HG03521 (cell line): Measurements from ENCODE around the gene MYMX.
"Not testable (repeated sequence)": the region's sequence is repeated elsewhere in the genome, so short reads cannot be mapped to it uniquely, and the experiment has no call there.

Source experiments
- ATAC-seq: cut with Tn5 transposase; IDR thresholded peaks from one replicate; pipeline ENCODE4 v1.9.1; 2021; ENCODE audit warnings: mild to moderate bottlenecking, moderate library complexity; ENCODE audit not compliant: unreplicated experiment

The MYMX gene

DNA sequence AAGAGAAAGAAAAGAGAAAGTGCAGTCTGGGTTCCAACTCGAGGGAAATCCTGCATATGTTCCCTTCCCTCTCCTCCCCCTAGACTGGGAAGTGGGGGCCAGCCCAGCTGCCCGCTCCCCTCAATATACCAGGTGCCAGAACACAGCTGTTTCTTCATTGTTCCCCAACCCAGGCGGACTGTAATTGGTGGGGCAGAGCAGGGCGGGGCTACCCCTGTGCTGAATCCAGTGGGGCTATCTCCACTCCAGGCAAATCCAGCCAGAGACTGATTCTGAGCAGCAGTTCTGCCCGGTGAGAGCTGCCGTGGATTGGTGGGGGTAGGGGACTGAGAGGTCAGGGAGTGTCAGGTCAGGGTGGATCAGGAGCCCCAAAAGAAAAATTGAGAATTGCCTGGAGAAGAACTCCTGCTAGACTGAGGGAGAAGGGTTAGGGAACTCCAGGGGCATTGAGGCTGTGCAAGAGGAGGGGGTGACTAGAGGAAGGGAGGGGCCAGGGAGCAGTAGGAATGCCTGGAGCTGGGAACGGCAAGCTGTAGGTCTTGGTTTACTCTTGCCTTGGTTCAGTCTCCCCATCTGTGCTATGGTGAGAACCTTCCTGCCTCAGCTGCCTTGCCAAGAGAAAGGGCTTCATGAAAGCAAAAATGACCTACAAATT lies at the start of gene MYMX:
Gene MYMX (plus strand): TSS at position 250 of the 655 bp plus-strand sequence. CDS start 546 bp downstream, outside the sequence.
- ATAC-seq, result no peak

DNA sequence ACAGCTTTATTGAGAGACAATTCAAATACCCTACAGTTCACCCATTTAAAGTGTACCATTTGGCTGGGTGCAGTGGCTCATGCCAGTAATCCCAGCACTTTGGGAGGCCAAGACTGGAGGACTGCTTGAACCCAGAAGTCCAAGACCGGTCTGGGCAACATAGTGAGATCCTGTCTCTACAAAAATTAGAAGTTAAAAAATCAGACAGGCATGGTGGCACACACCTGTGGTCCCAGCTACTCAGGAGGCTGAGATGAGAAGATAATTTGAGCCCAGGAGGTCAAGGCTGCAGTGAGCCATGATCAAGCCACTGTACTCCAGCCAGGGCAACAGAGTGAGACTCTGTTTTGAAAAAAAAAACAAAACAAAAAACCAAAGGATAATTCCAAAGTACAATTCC lies 49.2 kb upstream of the MYMX start:
- no peak for ATAC-seq

DNA sequence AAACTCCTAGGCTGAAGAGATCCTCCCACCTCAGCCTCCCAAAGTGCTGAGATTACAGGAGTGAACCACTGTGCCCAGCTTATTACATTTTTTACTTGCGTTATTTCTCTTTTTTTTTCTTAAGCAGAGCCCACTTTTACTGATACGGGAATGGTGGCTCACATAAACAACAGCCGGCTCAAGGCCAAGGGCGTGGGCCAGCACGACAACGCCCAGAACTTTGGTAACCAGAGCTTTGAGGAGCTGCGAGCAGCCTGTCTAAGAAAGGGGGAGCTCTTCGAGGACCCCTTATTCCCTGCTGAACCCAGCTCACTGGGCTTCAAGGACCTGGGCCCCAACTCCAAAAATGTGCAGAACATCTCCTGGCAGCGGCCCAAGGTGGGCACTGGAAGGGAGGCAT lies 47.6 kb upstream of the MYMX start:
- ATAC-seq, result no peak

DNA sequence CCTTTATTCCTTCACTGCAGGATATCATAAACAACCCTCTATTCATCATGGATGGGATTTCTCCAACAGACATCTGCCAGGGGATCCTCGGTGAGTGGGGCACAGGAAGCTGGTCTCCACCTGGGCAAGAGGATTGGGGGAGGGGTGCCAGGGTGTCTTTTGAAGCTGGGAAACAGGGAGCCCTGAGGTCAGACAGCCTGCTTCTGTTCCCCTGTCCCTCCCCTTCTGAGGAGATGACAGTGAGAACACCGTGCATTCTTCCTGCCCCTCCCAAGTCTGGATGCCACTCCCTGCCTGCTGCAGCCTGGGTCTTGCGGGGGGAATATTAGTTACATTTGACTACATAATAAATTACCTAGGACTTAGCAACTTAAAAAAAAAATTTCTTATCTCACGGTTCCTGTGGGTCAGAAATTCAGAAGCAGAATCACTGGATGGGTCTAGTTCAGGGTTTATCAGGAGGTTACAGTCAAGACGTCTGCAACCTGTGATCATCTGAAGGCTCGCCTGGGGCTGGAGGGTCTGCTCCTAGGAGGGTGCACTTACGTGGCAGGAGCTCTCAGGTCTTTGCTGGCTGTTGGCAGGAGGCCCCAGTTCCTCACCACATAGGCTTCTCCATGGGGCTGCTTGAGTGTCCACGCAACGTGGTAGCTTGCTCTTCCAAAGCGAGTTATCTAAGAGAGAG lies 46.7 kb upstream of the MYMX start:
- ATAC-seq, result no peak

DNA sequence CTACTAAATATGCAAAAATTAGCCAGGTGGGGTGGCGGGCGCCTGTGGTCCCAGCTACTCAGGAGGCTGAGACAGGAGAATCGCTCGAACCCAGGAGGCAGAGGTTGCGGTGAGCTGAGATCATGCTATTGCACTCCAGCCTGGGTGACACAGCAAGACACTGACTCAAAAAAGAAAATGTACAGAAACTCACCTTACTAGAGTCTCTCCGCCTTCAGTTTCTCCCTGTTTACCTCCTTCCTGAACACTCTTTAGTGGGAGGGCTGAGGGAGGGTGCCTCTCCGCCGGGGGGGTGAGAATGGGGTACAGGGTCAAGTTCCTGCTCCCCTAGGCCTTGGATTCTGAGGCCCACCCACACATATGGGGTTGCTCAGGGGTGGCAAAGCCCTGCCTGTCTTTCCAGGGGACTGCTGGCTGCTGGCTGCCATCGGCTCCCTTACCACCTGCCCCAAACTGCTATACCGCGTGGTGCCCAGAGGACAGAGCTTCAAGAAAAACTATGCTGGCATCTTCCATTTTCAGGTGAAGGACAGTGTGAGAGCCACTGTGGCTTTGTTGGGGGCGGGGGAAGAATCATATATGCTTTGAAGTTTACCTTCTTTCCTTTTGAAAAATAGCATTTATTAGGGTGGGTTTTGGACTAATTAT lies 44.7 kb upstream of the MYMX start:
- ATAC-seq, result no peak

DNA sequence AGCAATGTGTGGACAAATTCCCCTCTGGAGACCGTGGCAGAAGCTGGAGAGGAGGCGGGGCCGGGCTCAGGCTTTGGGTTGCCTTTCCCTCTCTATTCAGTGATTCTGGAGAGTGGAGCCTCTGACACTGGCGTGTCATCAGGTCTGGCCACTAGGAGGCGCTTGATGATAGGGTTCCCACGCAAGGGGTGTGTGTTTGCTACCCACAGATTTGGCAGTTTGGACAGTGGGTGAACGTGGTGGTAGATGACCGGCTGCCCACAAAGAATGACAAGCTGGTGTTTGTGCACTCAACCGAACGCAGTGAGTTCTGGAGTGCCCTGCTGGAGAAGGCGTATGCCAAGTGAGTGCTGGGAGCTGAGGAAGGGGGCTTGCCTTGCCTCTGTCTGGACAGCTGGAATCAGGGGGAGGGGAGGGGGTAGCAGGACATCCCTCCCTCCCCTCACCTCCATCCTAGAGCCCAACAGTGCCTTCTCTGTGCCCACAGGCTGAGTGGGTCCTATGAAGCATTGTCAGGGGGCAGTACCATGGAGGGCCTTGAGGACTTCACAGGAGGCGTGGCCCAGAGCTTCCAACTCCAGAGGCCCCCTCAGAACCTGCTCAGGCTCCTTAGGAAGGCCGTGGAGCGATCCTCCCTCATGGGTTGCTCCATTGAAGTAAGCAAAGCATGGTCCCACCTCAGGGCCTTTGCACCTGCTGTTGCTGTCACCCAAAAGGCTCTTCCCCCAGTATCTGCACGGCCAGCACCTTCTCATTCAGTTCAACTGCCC lies 43.8 kb upstream of the MYMX start:
- no peak for ATAC-seq

DNA sequence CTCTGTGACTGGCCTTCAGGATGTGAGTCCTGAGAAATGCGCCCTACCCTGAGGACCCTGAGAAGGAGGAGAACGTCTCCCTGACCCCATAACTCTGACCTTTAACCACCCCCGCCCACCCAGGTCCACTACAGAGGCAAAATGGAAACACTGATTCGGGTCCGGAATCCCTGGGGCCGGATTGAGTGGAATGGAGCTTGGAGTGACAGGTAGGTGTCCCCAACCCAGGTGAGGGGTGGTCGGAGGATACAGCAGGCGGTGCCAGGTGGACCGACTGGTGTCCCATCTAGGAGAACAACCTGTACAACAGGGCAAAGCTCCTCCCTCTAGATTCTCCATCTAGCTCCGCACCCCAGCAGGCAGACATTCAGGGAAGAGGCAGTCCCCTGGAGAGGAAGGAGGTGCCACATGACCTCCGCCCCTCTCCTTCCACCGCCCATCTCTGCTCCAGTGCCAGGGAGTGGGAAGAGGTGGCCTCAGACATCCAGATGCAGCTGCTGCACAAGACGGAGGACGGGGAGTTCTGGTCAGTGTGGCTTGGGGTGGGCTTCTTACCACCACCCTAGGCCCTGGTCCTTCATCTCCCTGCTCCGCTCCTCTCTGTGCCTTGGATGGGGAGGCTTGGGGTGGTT lies 40.5 kb upstream of the MYMX start:
- no peak for ATAC-seq

DNA sequence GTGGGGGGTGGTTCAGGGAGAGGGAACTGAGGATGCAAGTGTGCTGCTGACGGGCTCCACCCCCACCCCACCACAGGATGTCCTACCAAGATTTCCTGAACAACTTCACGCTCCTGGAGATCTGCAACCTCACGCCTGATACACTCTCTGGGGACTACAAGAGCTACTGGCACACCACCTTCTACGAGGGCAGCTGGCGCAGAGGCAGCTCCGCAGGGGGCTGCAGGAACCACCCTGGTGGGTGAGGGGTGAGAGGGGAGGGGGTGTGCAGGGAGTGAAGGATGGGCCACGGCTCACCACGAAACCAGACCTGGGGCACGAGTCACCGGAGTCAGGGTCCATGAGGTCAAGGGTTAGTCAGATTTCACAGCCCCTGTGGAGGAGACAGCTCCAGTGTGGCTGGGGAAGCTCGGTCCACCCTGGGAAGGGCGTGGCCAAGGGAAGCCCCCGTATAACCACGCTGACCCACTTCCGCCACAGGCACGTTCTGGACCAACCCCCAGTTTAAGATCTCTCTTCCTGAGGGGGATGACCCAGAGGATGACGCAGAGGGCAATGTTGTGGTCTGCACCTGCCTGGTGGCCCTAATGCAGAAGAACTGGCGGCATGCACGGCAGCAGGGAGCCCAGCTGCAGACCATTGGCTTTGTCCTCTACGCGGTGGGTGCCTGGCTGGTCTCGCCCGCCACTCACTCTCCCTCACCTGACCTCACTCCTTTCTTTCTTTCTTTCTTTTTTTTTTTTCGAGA lies 39.8 kb upstream of the MYMX start:
- no peak for ATAC-seq

DNA sequence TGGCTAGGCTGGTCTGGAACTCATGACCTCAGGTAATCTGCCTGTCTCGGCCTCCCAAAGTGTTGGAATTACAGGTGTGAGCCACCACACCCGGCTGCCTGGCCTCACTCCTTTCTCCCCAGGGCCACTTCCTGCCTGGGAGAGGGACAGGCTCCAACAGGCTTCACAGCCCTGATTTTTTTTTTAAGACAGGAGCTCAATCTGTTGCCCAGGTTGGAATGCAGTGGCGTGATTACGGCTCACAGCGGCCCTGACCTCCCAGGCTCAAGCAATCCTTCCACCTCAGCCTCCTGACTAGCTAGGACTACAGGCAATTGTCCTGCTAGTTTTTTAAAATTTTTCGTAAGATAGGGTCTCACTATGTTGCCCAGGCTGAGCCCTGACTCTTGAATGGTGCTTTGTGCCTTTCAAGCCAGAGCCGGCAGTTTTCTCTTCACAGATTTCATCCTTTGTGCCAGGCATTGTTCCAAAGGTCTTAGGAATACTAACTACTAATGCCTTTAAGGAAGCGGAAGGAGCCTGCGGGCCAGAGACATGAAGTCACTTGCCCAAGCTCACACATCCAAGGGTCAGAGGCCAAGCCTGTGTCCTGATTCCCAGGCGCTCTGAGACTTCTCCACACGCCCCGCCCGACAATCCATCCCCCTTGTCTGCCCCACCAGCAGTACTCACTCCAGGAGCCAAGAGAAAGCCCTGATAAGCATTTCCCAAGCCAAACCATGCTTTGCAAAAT lies 38.9 kb upstream of the MYMX start:
- ATAC-seq, result no peak

DNA sequence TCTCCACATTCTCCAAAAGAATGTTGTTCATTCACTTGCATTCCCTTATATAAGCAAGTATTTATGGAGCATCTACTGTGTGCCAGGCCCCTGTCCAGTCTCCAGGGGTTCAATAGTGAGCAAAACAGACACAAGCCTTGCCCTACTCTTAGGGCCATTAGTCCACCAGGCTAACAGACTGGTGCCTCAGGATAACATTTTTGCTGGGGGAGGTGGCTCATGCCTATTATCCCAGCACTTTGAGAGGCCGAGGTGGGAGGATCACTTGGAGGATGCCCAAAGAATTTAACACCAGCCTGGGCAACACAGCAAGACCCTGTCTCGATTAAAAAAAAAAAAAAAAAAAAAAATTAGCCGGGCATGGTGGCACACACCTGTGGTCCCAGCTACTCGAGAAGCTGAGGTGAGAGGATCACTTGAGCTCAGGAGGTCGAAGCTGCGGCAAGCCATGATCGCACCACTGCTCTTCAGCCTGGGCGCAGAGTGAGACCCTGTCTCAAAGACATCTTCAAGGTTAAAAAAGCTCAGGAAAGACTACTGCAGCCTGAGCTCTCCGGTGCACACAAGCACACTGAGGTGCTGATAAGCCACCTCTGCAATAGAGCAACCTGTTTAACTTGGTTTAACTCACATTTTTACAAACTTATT lies 38.2 kb upstream of the MYMX start:
- ATAC-seq, result no peak

DNA sequence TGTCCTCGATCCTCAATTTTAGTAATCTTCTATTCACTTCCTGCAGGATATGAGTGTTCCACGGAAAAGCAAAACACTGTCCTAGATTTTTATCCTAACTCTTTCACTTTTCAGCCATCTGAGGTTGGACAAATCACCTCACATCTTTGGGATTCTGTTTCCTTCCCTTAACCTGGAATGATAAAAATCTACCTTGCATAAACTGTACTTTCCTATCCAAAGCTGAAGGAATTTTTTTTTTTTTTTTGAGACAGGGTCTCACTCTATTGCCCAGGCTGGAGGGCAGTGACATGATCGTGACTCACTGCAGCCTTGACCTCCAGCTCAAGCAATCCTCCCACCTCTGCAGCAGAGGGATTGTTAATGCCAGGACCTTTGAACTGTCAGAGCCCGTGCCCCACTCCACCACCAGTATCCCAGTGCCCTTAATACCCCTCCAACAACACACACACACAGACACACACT lies 37.6 kb upstream of the MYMX start:
- ATAC-seq, result no peak

DNA sequence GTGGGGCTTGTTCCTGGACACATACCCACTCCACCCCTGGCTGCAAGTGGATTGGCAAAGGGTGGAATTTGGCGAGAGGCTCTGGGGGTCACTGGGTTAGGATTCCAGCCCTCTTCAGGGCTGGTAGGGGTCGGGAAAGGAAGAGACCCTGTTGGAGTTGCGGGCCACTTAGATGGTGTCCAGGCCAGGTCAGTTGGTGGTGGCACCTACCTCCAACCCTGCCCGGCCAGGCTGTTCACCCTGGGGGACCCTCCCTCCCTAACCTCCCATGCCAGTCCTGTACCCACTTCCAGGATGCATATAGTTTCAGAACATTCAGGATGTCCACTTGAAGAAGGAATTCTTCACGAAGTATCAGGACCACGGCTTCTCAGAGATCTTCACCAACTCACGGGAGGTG lies 37.1 kb upstream of the MYMX start:
- no peak for ATAC-seq

DNA sequence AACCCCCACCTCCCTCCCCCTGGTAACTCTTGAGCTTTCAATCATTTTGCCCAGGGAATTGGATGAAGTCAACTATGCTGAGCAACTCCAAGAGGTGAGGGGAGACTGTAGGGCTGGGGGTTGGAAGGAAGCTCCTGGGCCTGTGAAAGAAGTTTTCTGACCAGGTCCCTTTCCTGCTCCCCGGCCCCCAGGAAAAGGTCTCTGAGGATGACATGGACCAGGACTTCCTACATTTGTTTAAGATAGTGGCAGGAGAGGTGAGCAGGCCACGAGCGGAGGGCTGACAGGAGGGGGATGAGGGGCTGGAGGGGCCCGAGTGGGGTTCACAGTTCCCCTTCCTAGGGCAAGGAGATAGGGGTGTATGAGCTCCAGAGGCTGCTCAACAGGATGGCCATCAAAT lies 36.3 kb upstream of the MYMX start:
- ATAC-seq, result no peak

DNA sequence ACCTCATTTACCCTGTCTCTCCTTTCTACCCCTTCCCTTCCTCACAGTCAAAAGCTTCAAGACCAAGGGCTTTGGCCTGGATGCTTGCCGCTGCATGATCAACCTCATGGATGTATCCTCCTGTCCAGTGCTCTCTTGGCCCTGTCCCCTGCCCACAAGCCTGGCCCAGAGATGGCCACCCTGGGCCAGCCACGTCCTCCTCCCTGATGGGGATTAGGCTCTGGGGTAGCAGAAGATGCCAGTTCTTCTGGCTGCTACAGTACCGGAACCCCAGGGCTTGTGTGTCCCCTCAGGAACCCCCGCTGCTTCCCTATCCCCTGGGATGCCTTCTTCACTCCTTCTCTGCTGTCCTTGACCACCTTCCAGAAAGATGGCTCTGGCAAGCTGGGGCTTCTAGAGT lies 35.8 kb upstream of the MYMX start:
- ATAC-seq, result no peak

DNA sequence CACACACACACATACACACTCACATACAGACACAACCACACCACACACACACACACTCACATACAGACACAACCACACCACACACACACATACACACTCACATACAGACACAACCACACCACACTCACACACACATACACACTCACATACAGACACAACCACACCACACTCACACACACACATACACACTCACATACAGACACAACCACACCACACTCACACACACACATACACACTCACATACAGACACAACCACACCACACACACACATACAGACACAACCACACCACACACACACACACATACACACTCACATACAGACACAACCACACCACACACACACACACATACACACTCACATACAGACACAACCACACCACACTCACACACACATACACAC lies 34.9 kb upstream of the MYMX start:
- ATAC-seq, result not testable (repeated sequence)

DNA sequence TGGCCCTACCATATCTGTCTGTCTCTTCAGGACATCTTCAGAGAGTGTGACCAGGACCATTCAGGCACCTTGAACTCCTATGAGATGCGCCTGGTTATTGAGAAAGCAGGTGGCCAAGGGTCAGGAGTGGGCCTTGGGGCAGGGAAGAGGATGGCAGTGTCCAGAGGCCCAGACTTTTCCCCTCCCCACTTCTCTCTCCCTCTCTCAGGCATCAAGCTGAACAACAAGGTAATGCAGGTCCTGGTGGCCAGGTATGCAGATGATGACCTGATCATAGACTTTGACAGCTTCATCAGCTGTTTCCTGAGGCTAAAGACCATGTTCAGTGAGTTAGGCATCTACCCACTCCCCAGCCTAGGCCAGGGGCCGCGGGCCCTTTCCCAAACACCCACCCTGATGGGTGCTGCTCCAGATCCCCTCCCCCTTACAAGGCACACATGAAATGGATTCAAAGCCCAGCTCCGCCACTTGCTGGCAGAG lies 33.8 kb upstream of the MYMX start:
- ATAC-seq, result no peak

DNA sequence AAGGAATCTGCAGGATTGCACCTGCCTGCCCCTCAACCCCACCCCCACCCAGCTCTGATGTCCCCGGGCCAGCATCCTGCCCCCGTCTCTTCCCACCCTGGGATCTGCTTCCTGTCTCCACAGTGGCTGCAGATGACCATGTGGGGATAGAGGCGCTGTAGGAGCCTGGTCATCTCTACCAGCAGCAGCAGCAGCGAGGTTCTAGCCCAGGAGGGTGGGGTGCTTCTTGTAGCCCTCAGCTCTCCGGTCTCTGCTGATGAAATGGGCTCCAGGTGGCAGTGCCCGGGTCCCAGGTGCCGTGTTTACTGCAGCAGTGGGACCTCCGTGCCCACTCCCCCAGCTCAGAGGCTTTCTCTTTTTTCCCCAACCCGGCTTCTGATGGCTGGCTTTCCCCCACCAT lies 32.9 kb upstream of the MYMX start:
- ATAC-seq, result no peak

DNA sequence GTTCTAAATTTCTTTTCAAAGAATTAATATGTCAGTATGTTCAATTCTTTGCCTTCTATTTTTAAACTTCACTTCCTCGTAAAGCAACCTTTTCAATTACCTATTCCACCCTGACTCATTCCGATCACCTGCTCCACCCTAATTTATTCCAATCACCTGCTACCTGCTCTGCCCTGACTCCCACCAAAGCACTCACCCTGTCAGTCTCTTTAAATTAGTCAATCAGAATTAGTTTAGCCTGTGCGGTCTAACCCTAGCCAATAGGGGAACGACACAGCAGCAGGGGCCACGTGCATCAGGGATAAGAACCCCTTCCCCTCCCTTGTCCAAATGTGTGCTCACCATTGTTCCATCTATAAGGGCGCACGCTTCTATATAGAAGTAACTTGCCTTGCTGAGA lies 31.4 kb upstream of the MYMX start:
- ATAC-seq, result not testable (repeated sequence)
